ENCODE measurements around the gene SLC12A2. TPM values are rescaled to one million over a fixed set of nuclear protein-coding genes. Genes with fewer than 3 reads are reported as not detected.

Gene SLC12A2
- total and polyA plus RNA-seq, 2 of the 4 experiments (the other 2 are of a cell fraction) = 5.6 to 30.3 TPM

DNA sequence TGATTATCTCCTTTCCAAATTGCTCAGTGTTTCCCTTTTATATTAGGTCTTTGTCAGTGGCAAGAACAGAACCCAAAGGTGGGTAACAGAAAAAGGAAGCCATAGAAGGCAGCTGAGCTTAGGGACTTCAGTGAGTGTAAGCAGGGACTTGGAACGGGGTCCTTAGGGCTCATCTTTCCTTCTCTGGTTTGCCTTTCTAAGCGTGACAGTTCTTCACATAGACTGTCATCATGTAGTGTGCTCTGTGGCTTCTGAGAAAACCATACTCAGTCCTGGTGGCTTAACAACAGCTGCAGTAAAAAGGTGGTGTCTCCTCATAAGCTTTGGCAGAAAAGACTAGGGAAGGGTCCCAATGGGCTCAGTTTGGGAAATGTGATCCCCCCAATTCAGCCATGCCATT lies 108.8 kb downstream of the SLC12A2 start:
- WGBS, 2 experiments (ENCODE audit: extremely low coverage in 2 of 2, insufficient read length in 1 of 2) = 100% methylated on average over 1 of the region's 2 CpGs; no CpG with 5 or more reads in 1 of the 2 experiments
- Histone ChIP-seq H4K5ac (ENCODE audit: low read depth, low read length) (no peak overlapping the region), H2BK120ac (ENCODE audit: low read depth, low read length) (no peak overlapping the region), H3K18ac (ENCODE audit: low read depth, low read length) (no peak overlapping the region), H2BK5ac (ENCODE audit: low read depth, low read length, poor library complexity, severe bottlenecking) (no peak overlapping the region), H4K91ac (ENCODE audit: insufficient read depth, low read depth, low read length) (no peak overlapping the region), H3K4ac (ENCODE audit: low read depth, low read length) (no peak overlapping the region), H4K8ac (ENCODE audit: low read depth in 2 of 2, low read length in 2 of 2) (no peak overlapping the region), H3K9me1 (ENCODE audit: insufficient read depth, low read length) (no peaks in the 10 kb centered on the region), H3K56ac (ENCODE audit: extremely low read depth, insufficient read depth, low read length) (no peak overlapping the region), H2BK15ac (ENCODE audit: low read depth, low read length) (no peak overlapping the region), H3K23ac (ENCODE audit: low read depth, low read length) (no peak overlapping the region), H3K4me3 (ENCODE audit: insufficient read depth, low read depth, low read length) (no peak overlapping the region), H3K4me2 (ENCODE audit: low read depth, low read length) (no peak overlapping the region), H3K4me1 (ENCODE audit: control insufficient read depth, insufficient read depth, low read length) (no peaks in the 10 kb centered on the region; the same call in 1 of the 2 replicates), H3K79me1 (ENCODE audit: low read depth in 1 of 2, low read length in 2 of 2) (no peaks in the 10 kb centered on the region), H2BK20ac (ENCODE audit: low read depth, low read length) (no peak overlapping the region), H3K9me3 (ENCODE audit: control insufficient read depth, insufficient read depth, low read length) (no peaks in the 10 kb centered on the region), H2AFZ (replicated peaks; ENCODE audit: low read length, poor library complexity) (no peak overlapping the region), H3K27me3 (ENCODE audit: control insufficient read depth, insufficient read depth, low read length) (no peaks in the 10 kb centered on the region), H4K20me1 (ENCODE audit: insufficient read depth, low read length) (no peaks in the 10 kb centered on the region), H2AK5ac (ENCODE audit: low read depth, low read length) (no peak overlapping the region), H3K14ac (replicated peaks; ENCODE audit: low read depth, low read length) (no peak overlapping the region), H2AK9ac (replicated peaks; ENCODE audit: low read depth, low read length, poor library complexity) (no peak overlapping the region), H3K36me3 (ENCODE audit: control insufficient read depth, insufficient read depth, low read length) (no peaks in the 10 kb centered on the region), H3K27ac (ENCODE audit: insufficient read depth, low read length) (no peak overlapping the region), H3K9ac (ENCODE audit: low read depth, low read length) (no peak overlapping the region)
- DNase-seq = no peak
- CTCF ChIA-PET = no interaction called here
- in situ Hi-C loops (cut with MboI; ENCODE audit: low sequenced_read_pairs) (loop anchor here (10.0 kb wide), 1 partner anchor 288 kb away; no protein-coding TSS in a partner anchor), intact Hi-C loops (cut with micrococcal nuclease) (no loop called here), dilution Hi-C loops (cut with HindIII; ENCODE audit: low sequenced_read_pairs, unreplicated experiment) (no loop called here)
- ATAC-seq (ENCODE audit: low read depth) = no peak
- POLR2A ChIA-PET (ENCODE audit: unreplicated experiment) = no interaction called here
- no peak for TF ChIP-seq NFE2L2 (IDR thresholded peaks at IDR 0.05; ENCODE audit: low read depth, low read length)
- no peak for TF ChIP-seq MAFK (IDR thresholded peaks at IDR 0.05; ENCODE audit: low read depth, low read length)
- no peak for TF ChIP-seq FOS (IDR thresholded peaks at IDR 0.05; ENCODE audit: low read depth, low read length)
- BruUV-seq (replicated peaks) = no TSS peak

Data from IMR-90 (cell line).